GM23248 (cell line): Measurements from ENCODE around the gene CPTP.

Experiments
- EZH2 ChIP-seq: fragments of 200-600 bp; sonication (generic); IDR thresholded peaks from 2 replicates; pipeline ENCODE4 v1.6.1; 2018; ENCODE audit warnings: antibody characterized with exemption, mild to moderate bottlenecking; ENCODE audit not compliant: insufficient read depth, poor library complexity, severe bottlenecking
- EZH2phosphoT487 ChIP-seq: fragments of 200-600 bp; sonication (generic); IDR thresholded peaks from 2 replicates; pipeline ENCODE4 v1.6.1; 2018; ENCODE audit warnings: antibody characterized with exemption, moderate library complexity, mild to moderate bottlenecking, low read depth; ENCODE audit not compliant: insufficient read depth

DNA sequence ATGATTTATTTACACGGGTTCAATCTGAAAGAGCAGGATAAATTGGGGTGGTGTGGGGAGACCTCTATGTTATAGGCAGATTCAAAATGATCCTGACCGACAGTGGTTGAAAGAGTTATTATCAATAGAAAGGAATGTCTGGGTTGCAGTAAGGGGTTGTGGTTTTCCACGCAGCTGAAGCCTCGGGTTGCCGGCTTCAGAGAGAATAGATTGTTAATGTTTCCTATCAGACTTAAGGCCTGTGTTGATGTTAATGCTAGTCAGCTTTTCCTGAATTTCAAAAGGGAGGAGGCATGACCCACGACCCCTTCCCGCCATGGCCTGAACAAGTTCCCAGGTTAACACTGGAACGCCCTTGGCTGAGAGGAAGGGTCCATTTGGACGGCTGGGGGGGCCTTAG is 48.8 kb upstream of the CPTP start:
- TF ChIP-seq EZH2phosphoT487 (no peak), EZH2 (no peak)
